Panc1 (cell line): Measurements from ENCODE around the gene KRT75. TPM values are rescaled to one million over a fixed set of nuclear protein-coding genes. Genes with fewer than 3 reads are reported as not detected.

Source experiments
- ATAC-seq: fragments of 200-7000 bp; cut with Tn5 transposase; 2 replicates; pipeline ENCODE4 v1.9.1; 2020; ENCODE audit warnings: mild to moderate bottlenecking, moderate library complexity
- BruUV-seq: library from RNA; stranded (reverse); fragments of 400-500 nt; replicated peaks from 2 replicates; lab custom pipeline; 2021; lab: Mats Ljungman, UMichigan
- CTCF ChIA-PET: fragments of 300-600 bp; sonication (Branson Sonifier 250); formaldehyde crosslinking; loops from one replicate; lab custom pipeline; 2022; ENCODE audit warnings: antibody characterized with exemption; lab: Charles Lee
- POLR2A ChIA-PET: fragments of 300-600 bp; sonication (Branson Sonifier 250); formaldehyde crosslinking; loops from one replicate; lab custom pipeline; 2022; ENCODE audit warnings: antibody characterized with exemption; lab: Charles Lee
- DNase-seq: peaks from one replicate; pipeline ENCODE4 v3.0.0-alpha.2; 2010; ENCODE audit warnings: low read depth, low spot score
- H3K27ac ChIP-seq: 2 replicates; pipeline ENCODE4 v1.5.1; 2011; ENCODE audit warnings: mild to moderate bottlenecking, low read length, inconsistent platforms
- H3K27me3 ChIP-seq: fragments of 200-500 bp; sonication (Bioruptor generic); 2 replicates; pipeline ENCODE4 v1.6.0; 2014; ENCODE audit warnings: low read length, inconsistent platforms; ENCODE audit not compliant: control insufficient read depth, insufficient read depth
- H3K36me3 ChIP-seq: fragments of 200-500 bp; sonication (Bioruptor generic); 2 replicates; pipeline ENCODE4 v1.5.1; 2014; ENCODE audit warnings: inconsistent platforms, mild to moderate bottlenecking, low read length, moderate library complexity; ENCODE audit not compliant: control insufficient read depth, insufficient read depth
- H3K4me1 ChIP-seq: 2 replicates; pipeline ENCODE4 v1.5.1; 2011; ENCODE audit warnings: inconsistent platforms, mild to moderate bottlenecking, low read length, moderate library complexity; ENCODE audit not compliant: control insufficient read depth, insufficient read depth
- H3K4me3 ChIP-seq, 2 experiments: 2 replicates each; pipeline ENCODE4 v1.5.1; 2011 to 2012; ENCODE audit warnings: low read depth in 2 of 2, low read length in 2 of 2, mild to moderate bottlenecking in 2 of 2, inconsistent platforms in 1 of 2, moderate library complexity in 1 of 2
- H3K9me3 ChIP-seq: fragments of 200-500 bp; sonication (Bioruptor generic); 2 replicates; pipeline ENCODE4 v1.5.1; 2014; ENCODE audit warnings: low read depth, mild to moderate bottlenecking, inconsistent platforms, low read length, moderate library complexity; ENCODE audit not compliant: control insufficient read depth, insufficient read depth
- POLR2AphosphoS5 ChIP-seq: IDR thresholded peaks from 2 replicates; pipeline ENCODE4 v1.6.1; 2012; ENCODE audit warnings: mild to moderate bottlenecking, low read depth, low read length, moderate library complexity
- SIN3A ChIP-seq: IDR thresholded peaks from 2 replicates; pipeline ENCODE4 v1.6.1; 2012; ENCODE audit warnings: low read depth, mild to moderate bottlenecking, low read length, moderate library complexity, borderline replicate concordance; ENCODE audit not compliant: insufficient read depth
- TCF7L2 ChIP-seq: IDR thresholded peaks from 2 replicates; pipeline ENCODE4 v1.6.1; 2011; ENCODE audit warnings: mild to moderate bottlenecking, low read depth, low read length, inconsistent platforms
- in situ Hi-C: cut with HindIII; loops from 2 replicates; pipeline ENCODE4 v1.10.0; 2016; ENCODE audit warnings: low sequenced_read_pairs, low pct_unique_long_range_greater_than_20kb
- intact Hi-C: fragments of 100-400 bp; cut with micrococcal nuclease; formaldehyde crosslinking; loops from one replicate; pipeline ENCODE4 v1.10.0; 2022; ENCODE audit not compliant: unreplicated experiment
- total RNA-seq: library from RNA; stranded (reverse); gene quantifications from one replicate; pipeline ENCODE4 v1.2.1, GENCODE V29; 2021; ENCODE audit not compliant: unreplicated experiment
- TF ChIP-seq, protein P1 (sequence below): fragments of 450-650 bp; IDR thresholded peaks from 2 replicates; pipeline ENCODE4 v1.5.1; 2017; ENCODE audit warnings: mild to moderate bottlenecking
- TF ChIP-seq, protein P2 (sequence below), 2 experiments: IDR thresholded peaks; 2 replicates each; pipeline ENCODE4 v1.6.1; 2011 to 2012; ENCODE audit warnings: low read depth in 2 of 2, control low read depth in 1 of 2, low read length in 1 of 2, mild to moderate bottlenecking in 1 of 2, moderate library complexity in 1 of 2; ENCODE audit not compliant: insufficient read depth in 1 of 2

The KRT75 gene
- total RNA-seq, 1 experiment from 2014 or later = 0.15 TPM

DNA sequence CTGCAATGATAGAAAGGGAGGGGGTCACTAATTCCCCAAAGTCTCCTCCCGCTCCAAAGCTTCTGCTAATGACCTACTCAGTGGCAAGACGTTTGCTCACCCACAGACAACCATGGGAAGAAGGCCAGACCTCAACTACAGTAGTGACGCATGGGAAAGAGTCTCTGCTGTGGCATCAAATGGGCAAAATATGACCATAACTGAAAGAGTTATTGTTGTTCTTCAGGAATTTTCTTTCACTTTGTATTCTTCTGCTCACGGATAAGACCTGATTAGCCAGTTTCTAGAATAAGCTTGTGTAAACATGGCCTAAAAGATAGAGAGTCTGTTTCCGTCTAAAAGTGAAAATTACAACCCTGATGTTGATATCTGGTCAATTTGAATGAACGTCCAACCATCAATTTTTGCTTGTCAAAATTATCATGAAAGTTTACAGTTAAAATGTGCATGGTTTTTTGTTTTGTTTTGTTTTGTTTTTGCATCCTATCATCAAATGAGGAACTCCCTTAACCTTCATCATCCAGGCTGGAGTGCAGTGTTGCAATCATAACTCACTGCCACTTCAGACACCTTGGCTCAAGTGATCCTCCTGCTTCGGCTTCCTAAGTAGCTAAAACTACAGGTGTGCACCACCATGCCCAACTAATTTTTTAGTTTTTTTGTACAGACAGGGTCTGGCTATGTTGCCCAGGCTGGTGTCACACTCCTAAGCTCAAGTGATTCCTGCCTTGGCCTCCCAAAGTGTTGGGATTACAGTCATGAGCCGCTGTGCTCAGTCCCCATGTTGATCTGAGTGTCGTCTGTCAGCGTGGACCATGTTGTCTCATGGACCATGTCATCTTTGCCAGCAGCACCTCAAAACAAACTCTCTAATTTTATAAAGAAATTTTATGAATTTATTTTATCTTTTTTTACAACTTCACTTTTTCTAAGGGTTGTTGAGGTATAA lies 10.8 kb upstream of the KRT75 start:
- in situ Hi-C loops = no loop called here
- CTCF ChIA-PET = no interaction called here

DNA sequence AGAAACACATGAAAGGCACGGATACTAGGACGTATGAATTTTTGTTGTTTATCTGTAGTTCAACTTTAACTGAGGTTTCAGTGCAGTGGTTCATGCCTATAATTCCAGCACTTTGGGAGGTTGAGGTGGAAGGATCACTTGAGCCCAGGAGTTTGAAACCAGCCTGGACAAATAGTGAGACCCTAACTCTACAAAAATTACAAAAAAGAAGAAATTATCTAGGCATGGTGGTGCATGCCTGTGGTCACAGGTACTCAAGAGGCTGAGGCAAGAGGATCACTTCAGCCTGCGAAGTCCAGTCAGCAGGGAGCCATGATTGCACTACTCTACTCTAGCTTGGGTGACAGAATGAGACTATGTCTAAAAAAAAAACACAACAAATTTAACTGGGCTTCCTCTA lies 9.8 kb upstream of the KRT75 start:
- H3K27me3 ChIP-seq = no peaks in the 10 kb centered on the region
- ChIA-PET CTCF (no interaction called here), POLR2A (no interaction called here)
- H3K36me3 ChIP-seq = no peaks in the 10 kb centered on the region
- H3K4me3 ChIP-seq = no peak overlapping the region
- H3K9me3 ChIP-seq = no peaks in the 10 kb centered on the region
- BruUV-seq = no TSS peak
- intact Hi-C loops = no loop called here
- TF ChIP-seq, protein P1, sequence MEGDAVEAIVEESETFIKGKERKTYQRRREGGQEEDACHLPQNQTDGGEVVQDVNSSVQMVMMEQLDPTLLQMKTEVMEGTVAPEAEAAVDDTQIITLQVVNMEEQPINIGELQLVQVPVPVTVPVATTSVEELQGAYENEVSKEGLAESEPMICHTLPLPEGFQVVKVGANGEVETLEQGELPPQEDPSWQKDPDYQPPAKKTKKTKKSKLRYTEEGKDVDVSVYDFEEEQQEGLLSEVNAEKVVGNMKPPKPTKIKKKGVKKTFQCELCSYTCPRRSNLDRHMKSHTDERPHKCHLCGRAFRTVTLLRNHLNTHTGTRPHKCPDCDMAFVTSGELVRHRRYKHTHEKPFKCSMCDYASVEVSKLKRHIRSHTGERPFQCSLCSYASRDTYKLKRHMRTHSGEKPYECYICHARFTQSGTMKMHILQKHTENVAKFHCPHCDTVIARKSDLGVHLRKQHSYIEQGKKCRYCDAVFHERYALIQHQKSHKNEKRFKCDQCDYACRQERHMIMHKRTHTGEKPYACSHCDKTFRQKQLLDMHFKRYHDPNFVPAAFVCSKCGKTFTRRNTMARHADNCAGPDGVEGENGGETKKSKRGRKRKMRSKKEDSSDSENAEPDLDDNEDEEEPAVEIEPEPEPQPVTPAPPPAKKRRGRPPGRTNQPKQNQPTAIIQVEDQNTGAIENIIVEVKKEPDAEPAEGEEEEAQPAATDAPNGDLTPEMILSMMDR = no peak
- no peak for TF ChIP-seq POLR2AphosphoS5
- no peak for TF ChIP-seq SIN3A
- TF ChIP-seq, protein P2, sequence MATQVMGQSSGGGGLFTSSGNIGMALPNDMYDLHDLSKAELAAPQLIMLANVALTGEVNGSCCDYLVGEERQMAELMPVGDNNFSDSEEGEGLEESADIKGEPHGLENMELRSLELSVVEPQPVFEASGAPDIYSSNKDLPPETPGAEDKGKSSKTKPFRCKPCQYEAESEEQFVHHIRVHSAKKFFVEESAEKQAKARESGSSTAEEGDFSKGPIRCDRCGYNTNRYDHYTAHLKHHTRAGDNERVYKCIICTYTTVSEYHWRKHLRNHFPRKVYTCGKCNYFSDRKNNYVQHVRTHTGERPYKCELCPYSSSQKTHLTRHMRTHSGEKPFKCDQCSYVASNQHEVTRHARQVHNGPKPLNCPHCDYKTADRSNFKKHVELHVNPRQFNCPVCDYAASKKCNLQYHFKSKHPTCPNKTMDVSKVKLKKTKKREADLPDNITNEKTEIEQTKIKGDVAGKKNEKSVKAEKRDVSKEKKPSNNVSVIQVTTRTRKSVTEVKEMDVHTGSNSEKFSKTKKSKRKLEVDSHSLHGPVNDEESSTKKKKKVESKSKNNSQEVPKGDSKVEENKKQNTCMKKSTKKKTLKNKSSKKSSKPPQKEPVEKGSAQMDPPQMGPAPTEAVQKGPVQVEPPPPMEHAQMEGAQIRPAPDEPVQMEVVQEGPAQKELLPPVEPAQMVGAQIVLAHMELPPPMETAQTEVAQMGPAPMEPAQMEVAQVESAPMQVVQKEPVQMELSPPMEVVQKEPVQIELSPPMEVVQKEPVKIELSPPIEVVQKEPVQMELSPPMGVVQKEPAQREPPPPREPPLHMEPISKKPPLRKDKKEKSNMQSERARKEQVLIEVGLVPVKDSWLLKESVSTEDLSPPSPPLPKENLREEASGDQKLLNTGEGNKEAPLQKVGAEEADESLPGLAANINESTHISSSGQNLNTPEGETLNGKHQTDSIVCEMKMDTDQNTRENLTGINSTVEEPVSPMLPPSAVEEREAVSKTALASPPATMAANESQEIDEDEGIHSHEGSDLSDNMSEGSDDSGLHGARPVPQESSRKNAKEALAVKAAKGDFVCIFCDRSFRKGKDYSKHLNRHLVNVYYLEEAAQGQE (IDR thresholded peaks at IDR 0.05; ENCODE audit: insufficient read depth in 1 of 2, low read depth in 2 of 2, low read length in 1 of 2) = no peak
- no peak for TF ChIP-seq TCF7L2
- ATAC-seq = no peak
- no peak overlapping the region for H3K27ac ChIP-seq
- DNase-seq = no peak
- no peaks in the 10 kb centered on the region for H3K4me1 ChIP-seq
- in situ Hi-C loops = no loop called here

More for the DNA sequence above, 10.8 kb upstream of the KRT75 start:
- TF ChIP-seq POLR2AphosphoS5 = no peak
- TF ChIP-seq, protein P2 (IDR thresholded peaks at IDR 0.05; ENCODE audit: insufficient read depth in 1 of 2, low read depth in 2 of 2, low read length in 1 of 2) = no peak
- TF ChIP-seq, protein P1 = no peak
- no peak for TF ChIP-seq SIN3A
- no peak for TF ChIP-seq TCF7L2
- Histone ChIP-seq H3K9me3 (no peaks in the 10 kb centered on the region), H3K27me3 (no peaks in the 10 kb centered on the region), H3K4me1 (no peaks in the 10 kb centered on the region), H3K4me3 (no peak overlapping the region), H3K36me3 (no peaks in the 10 kb centered on the region), H3K27ac (no peak overlapping the region)
- BruUV-seq = no TSS peak
- POLR2A ChIA-PET = no interaction called here
- DNase-seq (no peak), ATAC-seq (no peak)
- intact Hi-C loops = no loop called here
